ENCODE data around the gene SYT17.

Gene SYT17

GRCh38 chr16:19127674-19128131, 40.3 kb upstream of the SYT17 start:
- no peak for TF ChIP-seq CTCF (IDR thresholded peaks at IDR 0.05; ENCODE audit: low read depth, low read length)
- no peak overlapping the region for H3K4me3 ChIP-seq (ENCODE audit: low read depth, low read length)

DNA sequence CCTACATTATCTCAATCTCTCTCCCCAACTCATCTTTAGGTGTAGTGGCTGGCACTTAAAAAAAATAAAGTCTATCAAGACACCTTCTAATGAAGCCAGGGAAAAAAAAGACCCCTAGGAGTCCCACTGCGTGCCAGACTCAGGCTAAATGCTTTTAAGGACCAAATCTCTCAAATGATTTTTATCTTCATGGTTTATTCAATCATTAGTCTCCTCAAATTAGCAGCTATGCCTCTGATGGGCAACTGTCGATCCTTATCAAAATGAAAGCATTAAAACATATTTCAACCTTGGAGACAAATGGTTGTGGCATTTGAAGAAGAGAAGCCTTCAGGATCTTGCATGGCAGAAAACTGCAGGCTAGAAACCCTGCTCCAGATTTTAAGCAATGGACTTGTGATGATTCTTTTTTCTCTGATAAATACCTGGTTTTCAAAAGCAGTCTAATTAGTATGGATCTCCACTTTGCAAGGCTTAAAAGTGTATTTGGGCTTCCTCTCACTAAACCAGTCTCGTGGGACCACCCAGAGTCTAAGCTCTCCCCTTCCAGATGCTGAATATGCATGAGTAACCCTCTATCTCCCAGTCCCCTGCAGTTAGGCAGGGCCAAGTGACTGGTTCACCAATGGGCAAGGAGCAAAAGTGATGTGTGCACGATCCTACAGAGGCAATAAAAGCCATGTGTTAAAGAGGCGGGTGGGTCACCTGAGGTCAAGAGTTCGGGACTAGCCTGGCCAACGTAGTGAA, 39.4 kb upstream of the SYT17 start:
- H3K4me3 ChIP-seq (ENCODE audit: low read depth, low read length): no peak overlapping the region
- TF ChIP-seq CTCF (IDR thresholded peaks at IDR 0.05; ENCODE audit: low read depth, low read length): no peak

GRCh38 chr16:19130385-19130784, 37.7 kb upstream of the SYT17 start:
- no peak for TF ChIP-seq CTCF (IDR thresholded peaks at IDR 0.05; ENCODE audit: low read depth, low read length)
- H3K4me3 ChIP-seq (ENCODE audit: low read depth, low read length): no peak overlapping the region

DNA sequence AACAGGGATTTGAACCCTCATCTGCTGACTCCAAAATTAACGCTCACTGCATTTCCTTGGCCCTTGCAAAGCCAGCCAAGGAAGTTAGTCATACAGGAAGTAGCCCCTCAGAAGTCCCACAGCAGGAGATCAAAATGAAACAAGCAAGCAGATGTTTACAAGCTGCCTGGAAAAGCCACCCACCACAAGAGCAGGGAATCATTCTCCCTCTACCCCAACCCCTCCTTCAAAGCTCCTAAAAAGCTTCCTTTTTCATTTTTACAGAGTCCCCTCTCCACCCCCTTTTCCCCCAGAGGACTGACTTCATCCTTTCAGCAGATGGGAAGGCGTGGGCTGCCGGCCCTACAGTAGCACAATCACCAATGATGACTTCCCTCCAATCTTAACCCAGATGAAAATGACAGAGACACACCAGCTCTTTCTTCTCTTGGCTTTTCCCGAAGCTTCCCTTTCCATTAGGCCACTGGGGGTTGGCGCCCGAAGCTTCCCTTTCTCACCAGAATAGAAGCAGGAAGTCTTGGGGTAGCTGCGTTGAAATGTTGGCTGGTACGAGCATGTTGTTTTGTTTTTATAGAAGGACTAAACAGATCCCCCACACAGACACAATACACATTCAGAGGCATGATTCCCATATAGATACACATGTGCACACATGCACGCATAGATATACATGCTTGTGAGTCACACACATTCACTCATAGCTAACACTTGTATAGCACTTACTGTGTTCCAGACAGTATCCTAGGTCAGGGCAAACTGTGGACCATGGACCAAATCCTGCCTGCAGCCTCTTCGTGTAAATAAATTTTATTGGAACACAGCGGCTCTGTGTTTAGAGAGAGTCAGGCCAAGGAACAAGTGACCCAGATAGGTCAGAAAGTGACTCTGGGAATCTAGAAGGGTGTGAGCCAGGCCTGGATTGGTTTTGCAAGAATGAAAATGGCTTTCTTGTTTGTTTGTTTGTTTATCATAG, 36.9 kb upstream of the SYT17 start:
- TF ChIP-seq CTCF (IDR thresholded peaks at IDR 0.05; ENCODE audit: low read depth, low read length): no peak
- H3K4me3 ChIP-seq (ENCODE audit: low read depth, low read length): peak overlapping the region; percentile 39

DNA sequence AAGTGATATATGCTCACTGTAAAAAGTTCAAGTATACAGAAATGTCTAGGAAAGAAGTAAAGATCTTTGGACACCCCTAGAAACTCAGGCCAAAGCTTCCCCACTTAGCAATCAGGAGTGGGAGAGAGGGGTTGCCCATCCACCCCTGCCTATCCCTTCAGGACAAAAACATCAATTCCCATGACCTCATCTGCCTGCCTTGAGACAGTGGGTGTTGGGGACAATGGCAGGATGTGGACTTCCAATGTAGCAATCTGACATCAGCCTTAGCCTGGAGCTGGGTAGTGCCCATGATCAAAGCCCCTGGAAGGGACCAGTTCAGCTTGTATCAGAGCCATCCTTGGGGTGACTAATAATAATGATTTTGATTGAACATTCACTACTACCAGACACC, 36.2 kb upstream of the SYT17 start:
- no peak overlapping the region for H3K4me3 ChIP-seq (ENCODE audit: low read depth, low read length)
- no peak for TF ChIP-seq CTCF (IDR thresholded peaks at IDR 0.05; ENCODE audit: low read depth, low read length)

- TF ChIP-seq CTCF (IDR thresholded peaks at IDR 0.05; ENCODE audit: low read depth, low read length): no peak
- no peak overlapping the region for H3K4me3 ChIP-seq (ENCODE audit: low read depth, low read length)
Measured at GRCh38 chr16:19132255-19132654, 35.8 kb upstream of the SYT17 start.

- TF ChIP-seq CTCF (IDR thresholded peaks at IDR 0.05; ENCODE audit: low read depth, low read length): no peak
- H3K4me3 ChIP-seq (ENCODE audit: low read depth, low read length): no peak overlapping the region
Measured at GRCh38 chr16:19132898-19133297, 35.1 kb upstream of the SYT17 start.

Data from WI38 (cell line).